Stimulated activated naive CD8-positive, alpha-beta T cell treated with anti-CD3 and anti-CD28 coated beads, Interleukin-15, Interleukin-2, amounts not matched to agents 100 ng/mL and 50 ng/mL, for 24 hours (primary cell): ENCODE results near the gene NPIPA3.
"Not testable (repeated sequence)": the region's sequence is repeated elsewhere in the genome, so short reads cannot be mapped to it uniquely, and the experiment has no call there.

Source experiments
- H3K27ac Mint-ChIP-seq: one replicate; pipeline ENCODE4 v1.8.0; 2021; ENCODE audit warnings: mild to moderate bottlenecking, mixed read lengths
- H3K27me3 Mint-ChIP-seq: one replicate; pipeline ENCODE4 v1.8.0; 2021; ENCODE audit warnings: mixed read lengths
- H3K36me3 Mint-ChIP-seq: one replicate; pipeline ENCODE4 v1.8.0; 2021; ENCODE audit warnings: low read depth, mixed read lengths
- H3K4me1 Mint-ChIP-seq: one replicate; pipeline ENCODE4 v1.8.0; 2021; ENCODE audit warnings: low read depth, mixed read lengths
- H3K4me3 Mint-ChIP-seq: one replicate; pipeline ENCODE4 v1.8.0; 2021; ENCODE audit warnings: mild to moderate bottlenecking, mixed read lengths
- H3K9me3 Mint-ChIP-seq: one replicate; pipeline ENCODE4 v1.8.0; 2021; ENCODE audit warnings: mixed read lengths

Gene NPIPA3

DNA sequence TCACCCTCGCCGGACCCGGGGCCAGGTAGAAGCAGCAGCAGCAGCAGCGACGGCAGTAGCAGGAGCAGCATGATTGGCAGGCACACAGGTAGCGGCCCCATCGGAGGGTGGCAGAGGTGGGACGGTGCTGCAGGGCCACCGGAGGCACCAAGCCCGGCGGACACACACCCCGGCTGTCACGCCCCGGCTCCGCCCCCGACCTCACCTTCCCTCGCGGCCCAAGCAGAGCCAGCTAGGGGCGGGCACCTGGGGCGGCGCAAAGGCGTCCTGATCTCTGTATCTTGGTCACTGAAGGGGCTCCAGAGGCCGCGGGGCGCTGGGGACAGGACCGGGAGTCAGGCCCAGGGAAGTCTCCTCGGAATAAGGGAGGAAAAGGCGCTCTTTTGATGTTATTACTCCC is 9.1 kb upstream of the NPIPA3 start, which contains the start of gene PLA2G10:
PLA2G10 (minus strand) TSS at position 180 of the 400 bp plus-strand sequence; CDS start at position 101, 79 bp downstream.
- not testable (repeated sequence) for H3K27ac Mint-ChIP-seq

DNA sequence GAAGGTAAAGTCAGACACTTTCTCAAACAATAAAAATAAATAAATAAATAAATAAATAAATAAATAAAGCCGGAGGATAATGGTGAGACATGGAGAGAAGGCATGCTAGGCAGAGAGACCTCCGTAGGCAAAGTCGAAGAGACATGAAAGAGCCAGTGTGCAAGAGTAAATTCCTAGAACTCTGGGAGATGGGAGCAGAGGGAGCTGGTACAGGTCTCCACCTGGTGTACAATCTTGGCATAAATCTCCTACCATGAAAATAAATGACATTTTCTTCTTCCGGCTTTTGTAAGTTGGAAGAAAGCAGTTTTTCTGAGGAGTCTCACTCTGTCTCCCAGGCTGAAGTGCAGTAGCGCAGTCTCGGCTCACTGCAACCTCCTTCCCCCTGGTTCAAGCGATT is 1.4 kb upstream of the NPIPA3 start:
- H3K4me1 Mint-ChIP-seq, H3K9me3 Mint-ChIP-seq, H3K27ac Mint-ChIP-seq, H3K36me3 Mint-ChIP-seq, H3K4me3 Mint-ChIP-seq, H3K27me3 Mint-ChIP-seq: not testable (repeated sequence)

More for the DNA sequence above, 9.1 kb upstream of the NPIPA3 start, which contains the start of gene PLA2G10:
- H3K9me3 Mint-ChIP-seq, H3K27me3 Mint-ChIP-seq, H3K4me1 Mint-ChIP-seq, H3K36me3 Mint-ChIP-seq, H3K4me3 Mint-ChIP-seq: not testable (repeated sequence)

DNA sequence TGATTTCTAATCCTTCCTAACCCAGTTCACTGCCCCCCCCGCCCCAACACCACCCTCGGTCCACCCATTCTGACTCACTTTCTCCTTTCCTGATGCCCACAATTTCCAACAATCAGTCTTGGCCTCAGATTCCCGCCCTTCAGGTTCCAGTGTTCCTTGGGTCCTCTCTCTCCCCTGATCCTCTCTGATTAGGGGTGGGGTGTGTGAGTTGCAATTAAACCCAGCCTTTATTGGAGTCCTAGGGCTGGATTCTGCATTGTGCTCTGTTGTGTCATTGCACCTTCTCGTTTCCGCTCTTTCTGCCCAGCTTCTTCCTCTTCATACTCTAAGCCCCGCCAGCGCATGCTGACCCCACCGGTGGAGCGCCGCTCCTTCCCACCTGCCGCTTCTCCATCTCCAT is 539 bp upstream of the NPIPA3 start:
- H3K27me3 Mint-ChIP-seq, H3K27ac Mint-ChIP-seq, H3K36me3 Mint-ChIP-seq, H3K9me3 Mint-ChIP-seq, H3K4me1 Mint-ChIP-seq, H3K4me3 Mint-ChIP-seq: not testable (repeated sequence)

DNA sequence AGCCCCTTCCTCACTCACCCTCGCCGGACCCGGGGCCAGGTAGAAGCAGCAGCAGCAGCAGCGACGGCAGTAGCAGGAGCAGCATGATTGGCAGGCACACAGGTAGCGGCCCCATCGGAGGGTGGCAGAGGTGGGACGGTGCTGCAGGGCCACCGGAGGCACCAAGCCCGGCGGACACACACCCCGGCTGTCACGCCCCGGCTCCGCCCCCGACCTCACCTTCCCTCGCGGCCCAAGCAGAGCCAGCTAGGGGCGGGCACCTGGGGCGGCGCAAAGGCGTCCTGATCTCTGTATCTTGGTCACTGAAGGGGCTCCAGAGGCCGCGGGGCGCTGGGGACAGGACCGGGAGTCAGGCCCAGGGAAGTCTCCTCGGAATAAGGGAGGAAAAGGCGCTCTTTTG is 30.0 kb downstream of the NPIPA3 start:
- H3K9me3 Mint-ChIP-seq, H3K4me3 Mint-ChIP-seq, H3K4me1 Mint-ChIP-seq, H3K36me3 Mint-ChIP-seq, H3K27me3 Mint-ChIP-seq, H3K27ac Mint-ChIP-seq: not testable (repeated sequence)

DNA sequence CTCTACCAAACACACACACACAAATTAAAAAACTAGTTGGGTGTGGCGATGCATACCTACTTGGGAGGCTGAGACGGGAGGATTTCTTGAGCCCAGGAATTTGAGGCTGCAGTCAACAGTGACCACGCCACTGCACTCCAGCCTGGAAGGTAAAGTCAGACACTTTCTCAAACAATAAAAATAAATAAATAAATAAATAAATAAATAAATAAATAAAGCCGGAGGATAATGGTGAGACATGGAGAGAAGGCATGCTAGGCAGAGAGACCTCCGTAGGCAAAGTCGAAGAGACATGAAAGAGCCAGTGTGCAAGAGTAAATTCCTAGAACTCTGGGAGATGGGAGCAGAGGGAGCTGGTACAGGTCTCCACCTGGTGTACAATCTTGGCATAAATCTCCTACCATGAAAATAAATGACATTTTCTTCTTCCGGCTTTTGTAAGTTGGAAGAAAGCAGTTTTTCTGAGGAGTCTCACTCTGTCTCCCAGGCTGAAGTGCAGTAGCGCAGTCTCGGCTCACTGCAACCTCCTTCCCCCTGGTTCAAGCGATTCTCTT is 37.7 kb downstream of the NPIPA3 start:
- not testable (repeated sequence) for H3K4me1 Mint-ChIP-seq, H3K4me3 Mint-ChIP-seq, H3K27ac Mint-ChIP-seq, H3K36me3 Mint-ChIP-seq, H3K9me3 Mint-ChIP-seq, H3K27me3 Mint-ChIP-seq

DNA sequence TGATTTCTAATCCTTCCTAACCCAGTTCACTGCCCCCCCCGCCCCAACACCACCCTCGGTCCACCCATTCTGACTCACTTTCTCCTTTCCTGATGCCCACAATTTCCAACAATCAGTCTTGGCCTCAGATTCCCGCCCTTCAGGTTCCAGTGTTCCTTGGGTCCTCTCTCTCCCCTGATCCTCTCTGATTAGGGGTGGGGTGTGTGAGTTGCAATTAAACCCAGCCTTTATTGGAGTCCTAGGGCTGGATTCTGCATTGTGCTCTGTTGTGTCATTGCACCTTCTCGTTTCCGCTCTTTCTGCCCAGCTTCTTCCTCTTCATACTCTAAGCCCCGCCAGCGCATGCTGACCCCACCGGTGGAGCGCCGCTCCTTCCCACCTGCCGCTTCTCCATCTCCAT is 38.6 kb downstream of the NPIPA3 start:
- H3K9me3 Mint-ChIP-seq, H3K27me3 Mint-ChIP-seq, H3K4me3 Mint-ChIP-seq, H3K4me1 Mint-ChIP-seq, H3K36me3 Mint-ChIP-seq, H3K27ac Mint-ChIP-seq: not testable (repeated sequence)

DNA sequence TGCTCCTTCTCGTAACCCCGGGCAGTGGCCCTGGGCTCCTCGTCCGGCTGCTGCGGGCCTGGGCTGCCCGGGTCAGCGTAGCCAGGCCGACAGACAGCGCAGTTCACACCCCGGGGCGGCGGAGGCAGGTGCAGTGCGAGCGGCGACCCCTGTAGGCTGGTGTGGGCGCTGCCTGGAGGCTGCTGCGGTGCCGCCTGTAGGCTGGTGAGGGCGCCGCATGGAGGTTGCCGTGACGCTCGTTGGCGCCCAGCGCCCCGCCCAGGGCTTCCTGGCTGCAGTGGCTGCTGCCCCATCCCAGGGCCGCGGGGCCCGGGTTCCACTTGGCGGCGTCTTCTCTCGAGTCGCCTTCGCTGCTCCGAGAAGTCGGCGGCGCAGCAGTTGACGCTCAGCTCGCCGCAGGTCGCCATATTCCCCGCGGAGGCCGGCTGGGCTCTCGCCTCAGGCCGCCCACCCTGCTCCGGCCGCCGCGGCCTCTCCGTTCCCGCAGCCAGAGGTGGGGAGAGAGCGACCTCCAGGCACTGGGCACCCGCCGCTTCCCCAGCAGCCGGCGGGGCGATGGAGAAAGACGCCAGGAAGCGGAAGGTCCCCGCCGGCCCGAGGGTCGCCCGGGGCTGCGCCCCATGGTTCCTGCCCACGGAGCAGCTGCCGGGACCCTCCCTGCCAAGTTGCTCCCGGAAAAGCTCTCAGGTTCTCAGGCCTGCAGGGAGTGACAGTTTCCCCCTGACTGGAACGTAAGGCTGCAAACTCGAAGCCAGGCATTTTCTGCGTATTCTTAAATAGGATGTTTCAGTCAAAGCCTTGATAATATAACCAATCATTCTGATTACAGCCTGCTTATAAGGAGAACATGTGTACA is 39.3 kb downstream of the NPIPA3 start, which contains the start of gene NPIPA2:
NPIPA2 (plus strand) TSS at position 261 of the 856 bp plus-strand sequence. CDS start 5,533 bp downstream, outside the sequence.
- not testable (repeated sequence) for H3K36me3 Mint-ChIP-seq, H3K27me3 Mint-ChIP-seq, H3K27ac Mint-ChIP-seq, H3K9me3 Mint-ChIP-seq, H3K4me1 Mint-ChIP-seq, H3K4me3 Mint-ChIP-seq

DNA sequence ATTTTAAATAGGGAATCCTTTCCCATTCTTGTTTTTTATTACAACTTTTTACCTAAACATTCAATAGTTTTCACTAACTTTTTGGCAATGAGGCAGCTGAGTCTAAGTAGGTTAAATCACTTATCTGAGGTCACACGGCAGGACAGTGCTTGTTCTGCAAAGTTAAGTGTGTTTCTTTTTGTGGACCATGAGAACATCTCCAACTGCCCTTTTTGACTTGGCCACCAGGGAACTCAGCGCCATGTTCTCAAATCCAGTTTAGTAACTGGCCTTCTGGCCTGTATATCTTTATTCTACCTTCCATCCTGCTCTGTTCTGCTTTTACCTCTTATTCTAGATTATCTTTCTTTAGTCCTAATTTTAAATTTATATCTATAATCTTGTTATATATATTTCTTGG is 70.4 kb downstream of the NPIPA3 start:
- H3K36me3 Mint-ChIP-seq, H3K27ac Mint-ChIP-seq, H3K27me3 Mint-ChIP-seq, H3K4me1 Mint-ChIP-seq, H3K9me3 Mint-ChIP-seq, H3K4me3 Mint-ChIP-seq: not testable (repeated sequence)

DNA sequence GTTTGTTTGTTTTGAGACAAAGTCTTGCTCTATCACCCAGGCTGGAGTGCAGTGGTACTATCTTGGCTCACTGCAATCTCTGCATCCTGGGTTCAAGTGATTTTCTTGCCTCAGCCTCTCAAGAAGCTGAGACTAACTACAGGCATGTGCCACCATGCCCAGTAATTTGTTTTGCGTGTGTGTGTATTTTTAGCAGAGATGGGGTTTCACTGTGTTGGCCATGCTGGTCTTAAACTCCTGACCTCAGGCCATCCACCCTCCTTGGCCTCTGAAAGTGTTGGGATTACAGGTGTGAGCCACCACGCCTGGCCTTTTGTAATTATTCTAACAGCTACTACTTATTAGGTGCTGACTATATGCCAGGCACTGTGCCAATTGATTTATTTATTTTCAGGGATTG is 72.4 kb downstream of the NPIPA3 start:
- H3K36me3 Mint-ChIP-seq, H3K27ac Mint-ChIP-seq, H3K9me3 Mint-ChIP-seq, H3K4me3 Mint-ChIP-seq, H3K4me1 Mint-ChIP-seq, H3K27me3 Mint-ChIP-seq: not testable (repeated sequence)
